Keratinocyte (primary cell): Measurements from ENCODE around the gene KIAA0586. TPM values are rescaled to one million over a fixed set of nuclear protein-coding genes. Genes with fewer than 3 reads are reported as not detected.
"Not testable (repeated sequence)": the region's sequence is repeated elsewhere in the genome, so short reads cannot be mapped to it uniquely, and the experiment has no call there.

ENCODE experiments used
- DNase-seq: peaks from one replicate; pipeline ENCODE4 v3.0.0-alpha.2; 2011; ENCODE audit warnings: low read depth, missing footprints, low spot score
- FAIRE-seq: peaks from 2 replicates; lab custom pipeline; 2011; peaks lifted over from hg19 to GRCh38; lab: Jason Lieb, UNC
- H2AFZ ChIP-seq: 2 replicates; pipeline ENCODE4 v1.6.0; 2012; ENCODE audit warnings: low read length, control low read depth, inconsistent platforms; ENCODE audit not compliant: control insufficient read depth
- H3K27ac ChIP-seq: 2 replicates; pipeline ENCODE4 v1.5.1; 2011; ENCODE audit warnings: low read length; ENCODE audit not compliant: control insufficient read depth, insufficient read depth
- H3K27me3 ChIP-seq: 3 replicates; pipeline ENCODE4 v1.6.0; 2011; ENCODE audit warnings: low read length; ENCODE audit not compliant: control insufficient read depth, insufficient read depth; ENCODE audit errors: extremely low read depth
- H3K36me3 ChIP-seq, 2 experiments: 2 replicates in 1 of 2; 3 replicates in 1 of 2; pipeline ENCODE4 v1.5.1; 2011; ENCODE audit warnings: low read length in 2 of 2, mild to moderate bottlenecking in 1 of 2; ENCODE audit not compliant: control insufficient read depth in 2 of 2, insufficient read depth in 2 of 2; ENCODE audit errors: extremely low read depth in 1 of 2
- H3K4me1 ChIP-seq: 3 replicates; pipeline ENCODE4 v1.5.1; 2011; ENCODE audit warnings: low read length; ENCODE audit not compliant: control insufficient read depth, insufficient read depth; ENCODE audit errors: extremely low read depth
- H3K4me2 ChIP-seq: 3 replicates; pipeline ENCODE4 v1.6.0; 2011; ENCODE audit warnings: low read depth, low read length; ENCODE audit not compliant: control insufficient read depth, insufficient read depth; ENCODE audit errors: extremely low read depth
- H3K4me3 ChIP-seq, 3 experiments: fragments of 200-600 bp in 1 of 3; sonication (generic) in 1 of 3; 2 replicates in 2 of 3; 3 replicates in 1 of 3; pipeline ENCODE4 v1.5.1; 2011 to 2016; ENCODE audit warnings: low read length in 3 of 3, mild to moderate bottlenecking in 3 of 3, control low read depth in 2 of 3, inconsistent platforms in 1 of 3, low read depth in 1 of 3, mixed read lengths in 1 of 3, mixed run types in 1 of 3, moderate library complexity in 1 of 3; ENCODE audit not compliant: control insufficient read depth in 2 of 3, insufficient read depth in 2 of 3; ENCODE audit errors: extremely low read depth in 1 of 3
- H3K79me2 ChIP-seq: 2 replicates; pipeline ENCODE4 v1.6.0; 2012; ENCODE audit warnings: low read length; ENCODE audit not compliant: control insufficient read depth, insufficient read depth
- H3K9ac ChIP-seq: 3 replicates; pipeline ENCODE4 v1.6.0; 2011; ENCODE audit warnings: low read length; ENCODE audit not compliant: control insufficient read depth, insufficient read depth; ENCODE audit errors: extremely low read depth
- H3K9me1 ChIP-seq: 3 replicates; pipeline ENCODE4 v1.6.0; 2011; ENCODE audit warnings: low read length; ENCODE audit not compliant: control insufficient read depth, insufficient read depth; ENCODE audit errors: extremely low read depth
- H3K9me3 ChIP-seq: 2 replicates; pipeline ENCODE4 v1.5.1; 2012; ENCODE audit warnings: low read depth, low read length; ENCODE audit not compliant: control insufficient read depth
- H4K20me1 ChIP-seq: 3 replicates; pipeline ENCODE4 v1.6.0; 2011; ENCODE audit warnings: low read length; ENCODE audit not compliant: control insufficient read depth, insufficient read depth; ENCODE audit errors: extremely low read depth
- CTCF ChIP-seq, 3 experiments: IDR thresholded peaks in 1 of 3; conservative IDR thresholded peaks in 1 of 3; optimal IDR thresholded peaks in 1 of 3; 2 replicates in 2 of 3; 3 replicates in 1 of 3; pipeline versions ENCODE3 to v1.5.1; 2011; ENCODE audit warnings: low read length in 3 of 3, mild to moderate bottlenecking in 3 of 3, moderate library complexity in 2 of 3, control low read depth in 1 of 3, inconsistent platforms in 1 of 3; ENCODE audit not compliant: insufficient read depth in 2 of 3; ENCODE audit errors: extremely low read depth in 1 of 3
- EZH2 ChIP-seq: IDR thresholded peaks from one replicate; pipeline ENCODE4 v1.6.1; 2012; ENCODE audit warnings: inconsistent platforms, mild to moderate bottlenecking, low read length, moderate library complexity
- dilution Hi-C: fragments of 300-500 bp; cut with MboI; formaldehyde crosslinking; loops from one replicate; pipeline ENCODE4 v1.7.0; 2020; ENCODE audit warnings: low sequenced_read_pairs; ENCODE audit not compliant: extremely low pct_ligation_motif_present
- polyA plus RNA-seq, 5 experiments: library from polyadenylated mRNA; depleted of rRNA in 3 of 5; stranded (reverse) in 3 of 5; stranded (forward) in 1 of 5; unstranded in 1 of 5; fragments of >200 nt; gene quantifications; 1 replicate in 1 of 5; 2 replicates in 3 of 5; 3 replicates in 1 of 5; pipeline versions ENCODE4 v1.2.1 to v1.2.3, GENCODE V29; 2011 to 2012; ENCODE audit warnings: missing spikeins in 2 of 5, low read depth in 1 of 5, low replicate concordance in 1 of 5

The KIAA0586 gene
- polyA plus RNA-seq, 1 donor (not counting 4 experiments of a cell fraction or from before 2014, with no cell fraction given) = 12.4 TPM

GRCh38 chr14:58517592-58517991, 90.1 kb downstream of the KIAA0586 start:
- H3K36me3 ChIP-seq = no peaks in the 10 kb centered on the region
- no peak for TF ChIP-seq EZH2
- TF ChIP-seq CTCF (optimal IDR thresholded peaks at IDR 0.05 in 1 of 3, IDR thresholded peaks at IDR 0.05 in 1 of 3, conservative IDR thresholded peaks at IDR 0.05 in 1 of 3; ENCODE audit: extremely low read depth in 1 of 3, insufficient read depth in 2 of 3, low read length in 3 of 3) = no peak
- no peak overlapping the region for H3K27ac ChIP-seq
- dilution Hi-C loops = no loop called here
- H3K9ac ChIP-seq = no peak overlapping the region
- H3K4me2 ChIP-seq = no peak overlapping the region
- no peak for DNase-seq
- H2AFZ ChIP-seq = no peak overlapping the region
- H3K79me2 ChIP-seq = no peaks in the 10 kb centered on the region
- no peaks in the 10 kb centered on the region for H4K20me1 ChIP-seq
- H3K9me3 ChIP-seq = no peaks in the 10 kb centered on the region
- H3K9me1 ChIP-seq = no peaks in the 10 kb centered on the region
- no peak for FAIRE-seq
- no peaks in the 10 kb centered on the region for H3K4me1 ChIP-seq
- no peak overlapping the region for H3K4me3 ChIP-seq
- H3K27me3 ChIP-seq = no peaks in the 10 kb centered on the region

GRCh38 chr14:58525691-58526090, 98.2 kb downstream of the KIAA0586 start:
- H3K9me1 ChIP-seq, H3K4me3 ChIP-seq, H3K27ac ChIP-seq, H4K20me1 ChIP-seq, H3K9me3 ChIP-seq, H3K4me1 ChIP-seq, H3K27me3 ChIP-seq, H2AFZ ChIP-seq, H3K79me2 ChIP-seq, H3K36me3 ChIP-seq, H3K4me2 ChIP-seq, dilution Hi-C loops, DNase-seq, H3K9ac ChIP-seq, FAIRE-seq: not testable (repeated sequence)

GRCh38 chr14:58533446-58533845, 105.9 kb downstream of the KIAA0586 start:
- H3K79me2 ChIP-seq = no peaks in the 10 kb centered on the region
- H3K27me3 ChIP-seq = no peaks in the 10 kb centered on the region
- TF ChIP-seq EZH2 = no peak
- no peak for TF ChIP-seq CTCF (optimal IDR thresholded peaks at IDR 0.05 in 1 of 3, IDR thresholded peaks at IDR 0.05 in 1 of 3, conservative IDR thresholded peaks at IDR 0.05 in 1 of 3; ENCODE audit: extremely low read depth in 1 of 3, insufficient read depth in 2 of 3, low read length in 3 of 3)
- FAIRE-seq (no peak), DNase-seq (no peak)
- no peak overlapping the region for H3K9ac ChIP-seq
- H3K4me2 ChIP-seq = no peak overlapping the region
- H4K20me1 ChIP-seq = no peaks in the 10 kb centered on the region
- H3K9me1 ChIP-seq = no peaks in the 10 kb centered on the region
- no peaks in the 10 kb centered on the region for H3K4me1 ChIP-seq
- H3K36me3 ChIP-seq = no peaks in the 10 kb centered on the region
- H2AFZ ChIP-seq = no peak overlapping the region
- dilution Hi-C loops = no loop called here
- H3K27ac ChIP-seq = no peak overlapping the region
- no peaks in the 10 kb centered on the region for H3K9me3 ChIP-seq
- H3K4me3 ChIP-seq = no peak overlapping the region
